H1 (cell line): ENCODE results near the gene C2CD3. TPM values are rescaled to one million over a fixed set of nuclear protein-coding genes. Genes with fewer than 3 reads are reported as not detected.

Experiments used
- CTCF ChIA-PET: fragments of 300-600 bp; sonication (Branson Sonifier 250); formaldehyde crosslinking; loops from one replicate; lab custom pipeline; 2021; ENCODE audit not compliant: partially characterized antibody; lab: Charles Lee
- POLR2A ChIA-PET: fragments of 300-600 bp; sonication (Branson Sonifier 250); formaldehyde crosslinking; loops from one replicate; lab custom pipeline; 2021; ENCODE audit warnings: inconsistent platforms; ENCODE audit not compliant: partially characterized antibody; lab: Charles Lee
- DNase-seq, 2 experiments: peaks; one replicate each; pipeline versions ENCODE4 v3.0.0 to v3.0.0-alpha.2; 2010 to 2022; ENCODE audit warnings: low spot score in 2 of 2, low read depth in 1 of 2, mixed read lengths in 1 of 2
- FAIRE-seq: peaks from 2 replicates; lab custom pipeline; 2011; peaks lifted over from hg19 to GRCh38; lab: Jason Lieb, UNC
- H2AFZ ChIP-seq: 2 replicates; pipeline ENCODE4 v1.8.1; 2012; ENCODE audit warnings: low read length, inconsistent platforms
- H2AK5ac ChIP-seq: 2 replicates; pipeline ENCODE4 v1.6.1; 2013; ENCODE audit warnings: low read depth, low read length
- H2BK120ac ChIP-seq: replicated peaks from 2 replicates; pipeline ENCODE3; 2013; ENCODE audit warnings: low read depth, low read length, inconsistent platforms
- H2BK12ac ChIP-seq: 2 replicates; pipeline ENCODE4 v1.6.1; 2013; ENCODE audit warnings: low read depth, low read length
- H2BK15ac ChIP-seq: 2 replicates; pipeline ENCODE4 v1.6.1; 2013; ENCODE audit warnings: low read length
- H2BK20ac ChIP-seq: 2 replicates; pipeline ENCODE4 v1.6.1; 2013; ENCODE audit warnings: low read length
- H2BK5ac ChIP-seq: 2 replicates; pipeline ENCODE4 v1.6.1; 2013; ENCODE audit warnings: low read depth, low read length
- H3K14ac ChIP-seq: 2 replicates; pipeline ENCODE4 v1.6.1; 2013; ENCODE audit warnings: inconsistent platforms; ENCODE audit not compliant: insufficient read length
- H3K18ac ChIP-seq: 2 replicates; pipeline ENCODE4 v1.6.1; 2013; ENCODE audit warnings: low read length; ENCODE audit errors: extremely low read depth
- H3K23ac ChIP-seq: 2 replicates; pipeline ENCODE4 v1.6.1; 2013; ENCODE audit warnings: inconsistent platforms; ENCODE audit not compliant: insufficient read length
- H3K23me2 ChIP-seq: 2 replicates; pipeline ENCODE4 v1.6.1; 2013; ENCODE audit warnings: low read depth, low read length
- H3K27ac ChIP-seq: 2 replicates; pipeline ENCODE4 v1.6.1; 2011; ENCODE audit warnings: low read depth, low read length, inconsistent platforms
- H3K27me3 ChIP-seq, 4 experiments: replicated peaks in 1 of 4; 1 replicate in 1 of 4; 2 replicates in 3 of 4; pipeline versions ENCODE4 v1.6.1 to v1.8.1; 2011 to 2013; ENCODE audit warnings: low read length in 3 of 4, mild to moderate bottlenecking in 3 of 4, inconsistent platforms in 2 of 4, mixed read lengths in 2 of 4, moderate library complexity in 1 of 4; ENCODE audit not compliant: control insufficient read depth in 3 of 4, insufficient read depth in 3 of 4; ENCODE audit errors: extremely low read depth in 1 of 4
- H3K36me3 ChIP-seq, 4 experiments: 2 replicates each; pipeline versions ENCODE4 v1.6.1 to v1.8.1; 2011 to 2013; ENCODE audit warnings: mild to moderate bottlenecking in 4 of 4, low read length in 3 of 4, moderate library complexity in 2 of 4, control low read depth in 1 of 4, inconsistent platforms in 1 of 4; ENCODE audit not compliant: insufficient read depth in 4 of 4, control insufficient read depth in 2 of 4
- H3K4ac ChIP-seq: replicated peaks from 2 replicates; pipeline ENCODE3; 2013; ENCODE audit warnings: low read length, low read depth, mixed read lengths, inconsistent platforms; ENCODE audit not compliant: insufficient read length
- H3K4me1 ChIP-seq, 4 experiments: replicated peaks in 1 of 4; 1 replicate in 1 of 4; 2 replicates in 3 of 4; pipeline versions ENCODE4 v1.6.1 to v1.8.1; 2011 to 2013; ENCODE audit warnings: low read length in 3 of 4, inconsistent platforms in 2 of 4, mixed read lengths in 1 of 4; ENCODE audit not compliant: insufficient read depth in 4 of 4, control insufficient read depth in 3 of 4
- H3K4me2 ChIP-seq, 2 experiments: 2 replicates each; pipeline versions ENCODE4 v1.6.1 to v1.8.1; 2011 to 2013; ENCODE audit warnings: low read depth in 2 of 2, low read length in 2 of 2, control low read depth in 1 of 2, inconsistent platforms in 1 of 2, mild to moderate bottlenecking in 1 of 2; ENCODE audit not compliant: insufficient read depth in 1 of 2
- H3K4me3 ChIP-seq, 4 experiments: fragments of 200-600, 300-600 bp in 1 of 4; sonication (generic), shearing (Covaris generic), sonication (Bioruptor Twin) in 1 of 4; 2 replicates each; pipeline versions ENCODE4 v1.5.1 to v1.8.1; 2011 to 2016; ENCODE audit warnings: low read length in 4 of 4, low read depth in 3 of 4, control low read depth in 2 of 4, inconsistent platforms in 2 of 4, mild to moderate bottlenecking in 2 of 4, mixed read lengths in 1 of 4, moderate library complexity in 1 of 4; ENCODE audit not compliant: insufficient read depth in 2 of 4; ENCODE audit errors: extremely low read depth in 1 of 4
- H3K56ac ChIP-seq: replicated peaks from 2 replicates; pipeline ENCODE3; 2013; ENCODE audit warnings: low read depth, mild to moderate bottlenecking, mixed read lengths, low read length, inconsistent platforms; ENCODE audit not compliant: insufficient read length
- H3K79me1 ChIP-seq: 2 replicates; pipeline ENCODE4 v1.6.1; 2013; ENCODE audit warnings: low read depth, low read length, control low read depth
- H3K79me2 ChIP-seq, 2 experiments: 2 replicates each; pipeline versions ENCODE4 v1.6.1 to v1.8.1; 2012 to 2013; ENCODE audit warnings: low read length in 2 of 2, mild to moderate bottlenecking in 2 of 2, inconsistent platforms in 1 of 2; ENCODE audit not compliant: insufficient read depth in 2 of 2, control insufficient read depth in 1 of 2
- H3K9ac ChIP-seq, 4 experiments: replicated peaks in 1 of 4; 1 replicate in 1 of 4; 2 replicates in 3 of 4; pipeline versions ENCODE4 v1.6.1 to v1.8.1; 2011 to 2013; ENCODE audit warnings: low read depth in 3 of 4, low read length in 3 of 4, control low read depth in 2 of 4, mild to moderate bottlenecking in 2 of 4, moderate library complexity in 2 of 4, inconsistent platforms in 1 of 4; ENCODE audit errors: extremely low read depth in 1 of 4
- H3K9me3 ChIP-seq, 2 experiments: 2 replicates each; pipeline versions ENCODE4 v1.6.1 to v1.8.1; 2012 to 2013; ENCODE audit warnings: mild to moderate bottlenecking in 2 of 2, moderate library complexity in 2 of 2, control low read depth in 1 of 2, inconsistent platforms in 1 of 2, low read depth in 1 of 2, low read length in 1 of 2, mixed read lengths in 1 of 2; ENCODE audit not compliant: insufficient read depth in 2 of 2
- H4K20me1 ChIP-seq, 2 experiments: replicated peaks in 1 of 2; 2 replicates each; pipeline versions ENCODE3 to v1.8.1; 2011 to 2013; ENCODE audit warnings: inconsistent platforms in 2 of 2, low read length in 2 of 2, mild to moderate bottlenecking in 1 of 2; ENCODE audit not compliant: insufficient read depth in 2 of 2, control insufficient read depth in 1 of 2
- H4K5ac ChIP-seq: 2 replicates; pipeline ENCODE4 v1.6.1; 2013; ENCODE audit warnings: low read length, low read depth, mixed read lengths, inconsistent platforms; ENCODE audit not compliant: insufficient read length
- H4K8ac ChIP-seq: 2 replicates; pipeline ENCODE4 v1.8.0; 2013; ENCODE audit warnings: mild to moderate bottlenecking, moderate library complexity, low read length, inconsistent platforms; ENCODE audit not compliant: insufficient read depth; ENCODE audit errors: extremely low read depth
- H4K91ac ChIP-seq: replicated peaks from 2 replicates; pipeline ENCODE3; 2013; ENCODE audit warnings: low read length, mixed read lengths, inconsistent platforms; ENCODE audit not compliant: insufficient read length
- POLR2A ChIP-seq, 2 experiments: IDR thresholded peaks; 1 replicate in 1 of 2; 2 replicates in 1 of 2; pipeline ENCODE4 v1.6.1; 2011; ENCODE audit warnings: low read depth in 2 of 2, low read length in 2 of 2, mild to moderate bottlenecking in 2 of 2; ENCODE audit errors: control extremely low read depth in 1 of 2
- TAF1 ChIP-seq: IDR thresholded peaks from 2 replicates; pipeline ENCODE4 v1.6.1; 2011; ENCODE audit warnings: mild to moderate bottlenecking, low read depth, low read length
- WGBS, 2 experiments: shearing (Covaris generic) in 1 of 2; methylation state at CpG; one replicate each; pipeline versions ENCODE4 v1.1.6 to v1.1.7; 2013 to 2015; ENCODE audit warnings: low lambda C conversion rate in 2 of 2, mixed read lengths in 2 of 2, inconsistent platforms in 1 of 2, low coverage in 1 of 2, missing lambda C conversion rate in 1 of 2; ENCODE audit not compliant: insufficient replicate concordance in 2 of 2, insufficient coverage in 1 of 2, insufficient read length in 1 of 2; ENCODE audit errors: extremely low coverage in 1 of 2, missing lambda C conversion rate in 1 of 2; 5-methylcytosine and 5-hydroxymethylcytosine counted together
- polyA plus RNA-seq, 7 experiments: library from polyadenylated mRNA; depleted of rRNA in 3 of 7; stranded (reverse) in 5 of 7; unstranded in 2 of 7; fragments of >200 nt in 5 of 7; fragments of 200-250 nt in 2 of 7; gene quantifications; 1 replicate in 5 of 7; 2 replicates in 1 of 7; 4 replicates in 1 of 7; pipeline versions ENCODE4 v1.2.1 to v1.2.3, GENCODE V29; 2011 to 2013; ENCODE audit warnings: missing spikeins in 2 of 7, mixed read lengths in 2 of 7
- total RNA-seq: library from RNA; stranded (reverse); fragmentation: NEBNext Ultra II Directional; extraction: Animal tissue kit (Norgen Biotek cat#: 25700); gene quantifications from 2 replicates; pipeline ENCODE4 v1.2.1, GENCODE V29; 2021
- TF ChIP-seq, protein P1 (sequence below): IDR thresholded peaks from 2 replicates; pipeline ENCODE4 v1.6.1; 2012; ENCODE audit warnings: inconsistent platforms

The C2CD3 gene
- total and polyA plus RNA-seq, 2 of the 8 experiments (the other 6 are each of a cell fraction or from before 2014, with no cell fraction given): 11.0 to 29.1 TPM

GRCh38 chr11:73980001-73980961, 190.5 kb downstream of the C2CD3 start:
- H2BK15ac ChIP-seq: no peak overlapping the region
- no peak overlapping the region for H3K4me3 ChIP-seq
- H2AFZ ChIP-seq: no peak overlapping the region
- no peak overlapping the region for H2BK12ac ChIP-seq
- no peak overlapping the region for H2BK120ac ChIP-seq
- no peak overlapping the region for H3K4ac ChIP-seq
- H3K4me2 ChIP-seq: peak overlapping the region in 1 of 2 experiments; percentile 86; a peak in 2 of 4 replicates
- H3K79me2 ChIP-seq: peaks cover 0 to 6% of the 10 kb centered on the region in 2 experiments; a peak in 1 of 4 replicates
- peaks cover 0 to 2% (median 0%) of the 10 kb centered on the region in 4 experiments; a peak in 2 of 7 replicates for H3K27me3 ChIP-seq
- no peak overlapping the region for H3K23ac ChIP-seq
- ChIA-PET POLR2A (interaction anchor here (1.1 to 6.8 kb wide), 6 partner anchors 10 to 112 kb away, joined by 3 to 94 read pairs (median 4); no protein-coding TSS in a partner anchor), CTCF (interaction anchor here (0.6 to 4.9 kb wide), 7 partner anchors 10 to 298 kb away, joined by 3 to 22 read pairs (median 3); no protein-coding TSS in a partner anchor)
- WGBS, 2 experiments: 79% methylated on average over 6 of the region's 6 CpGs; no CpG with 5 or more reads in 1 of the 2 experiments
- H4K91ac ChIP-seq: no peak overlapping the region
- no peak overlapping the region for H2AK5ac ChIP-seq
- no peak overlapping the region for H3K14ac ChIP-seq
- no peak for DNase-seq
- H3K4me1 ChIP-seq: peaks cover 7 to 18% (median 10%) of the 10 kb centered on the region in 4 experiments
- peaks cover 2% of the 10 kb centered on the region; the same call in 1 of the 2 replicates for H3K79me1 ChIP-seq
- H3K23me2 ChIP-seq: peaks cover 10% of the 10 kb centered on the region
- FAIRE-seq: no peak
- no peak overlapping the region; a peak in 1 of 7 replicates for H3K9ac ChIP-seq
- H3K27ac ChIP-seq: no peak overlapping the region
- no peak overlapping the region for H4K8ac ChIP-seq
- H4K5ac ChIP-seq: no peak overlapping the region
- H3K56ac ChIP-seq: no peak overlapping the region
- no peaks in the 10 kb centered on the region for H3K9me3 ChIP-seq
- TF ChIP-seq TAF1: peak; percentile 17; the same call in 1 of the 2 replicates
- no peak for TF ChIP-seq POLR2A (IDR thresholded peaks at IDR 0.05; ENCODE audit: control extremely low read depth in 1 of 2, low read depth in 2 of 2, low read length in 2 of 2)
- TF ChIP-seq, protein P1, sequence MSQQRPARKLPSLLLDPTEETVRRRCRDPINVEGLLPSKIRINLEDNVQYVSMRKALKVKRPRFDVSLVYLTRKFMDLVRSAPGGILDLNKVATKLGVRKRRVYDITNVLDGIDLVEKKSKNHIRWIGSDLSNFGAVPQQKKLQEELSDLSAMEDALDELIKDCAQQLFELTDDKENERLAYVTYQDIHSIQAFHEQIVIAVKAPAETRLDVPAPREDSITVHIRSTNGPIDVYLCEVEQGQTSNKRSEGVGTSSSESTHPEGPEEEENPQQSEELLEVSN: 0 out of 2 replicates have a peak, but pooled peaks have one; percentile 17
- H3K36me3 ChIP-seq: peaks cover 19 to 54% (median 33%) of the 10 kb centered on the region in 4 experiments
- no peak overlapping the region for H2BK5ac ChIP-seq
- H4K20me1 ChIP-seq: peaks cover 0 to 6% of the 10 kb centered on the region in 2 experiments
- no peak overlapping the region for H2BK20ac ChIP-seq
- no peak overlapping the region for H3K18ac ChIP-seq
